Measurements from ENCODE around the gene FREM3.
"Not testable (repeated sequence)": the region's sequence is repeated elsewhere in the genome, so short reads cannot be mapped to it uniquely, and the experiment has no call there.

FREM3 gene

GRCh38 chr4:143554728-143555597 lies 145.5 kb downstream of the FREM3 start:
- peak; percentile 61 for DNase-seq (ENCODE audit: low spot score)
- no peak for TF ChIP-seq CTCF (IDR thresholded peaks at IDR 0.05; ENCODE audit: extremely low read depth, missing control alignments)

GRCh38 chr4:143549928-143550327 lies 150.5 kb downstream of the FREM3 start:
- no peak for TF ChIP-seq CTCF (IDR thresholded peaks at IDR 0.05; ENCODE audit: extremely low read depth, missing control alignments)
- no peak for DNase-seq (ENCODE audit: low spot score)

GRCh38 chr4:143539670-143540023 lies 160.8 kb downstream of the FREM3 start:
- no peak for TF ChIP-seq CTCF (IDR thresholded peaks at IDR 0.05; ENCODE audit: extremely low read depth, missing control alignments)
- DNase-seq (ENCODE audit: low spot score) = no peak

GRCh38 chr4:143538979-143539669 lies 161.4 kb downstream of the FREM3 start:
- DNase-seq (ENCODE audit: low spot score) = no peak
- no peak for TF ChIP-seq CTCF (IDR thresholded peaks at IDR 0.05; ENCODE audit: extremely low read depth, missing control alignments)

- TF ChIP-seq CTCF (IDR thresholded peaks at IDR 0.05; ENCODE audit: extremely low read depth, missing control alignments) = no peak
Measured at GRCh38 chr4:143531788-143532491, 168.5 kb downstream of the FREM3 start.

GRCh38 chr4:143531380-143531779 lies 169.1 kb downstream of the FREM3 start:
- TF ChIP-seq CTCF (IDR thresholded peaks at IDR 0.05; ENCODE audit: extremely low read depth, missing control alignments) = peak; percentile 9
- DNase-seq (ENCODE audit: low spot score) = no peak

More at GRCh38 chr4:143531788-143532491, 168.5 kb downstream of the FREM3 start:
- DNase-seq (ENCODE audit: low spot score) = no peak

GRCh38 chr4:143528046-143528445 lies 172.4 kb downstream of the FREM3 start:
- DNase-seq (ENCODE audit: low spot score) = not testable (repeated sequence)

Measured in GM20000 (cell line).